ENCODE results near the gene GYG1. TPM values are rescaled to one million over a fixed set of nuclear protein-coding genes. Genes with fewer than 3 reads are reported as not detected.
A peak's percentile ranks its signal among the peaks of the same experiment; 100 is the strongest.

GYG1 gene
- total and polyA plus RNA-seq, 2 experiments from 2014 or later, result 26.2 to 57.2 TPM

DNA sequence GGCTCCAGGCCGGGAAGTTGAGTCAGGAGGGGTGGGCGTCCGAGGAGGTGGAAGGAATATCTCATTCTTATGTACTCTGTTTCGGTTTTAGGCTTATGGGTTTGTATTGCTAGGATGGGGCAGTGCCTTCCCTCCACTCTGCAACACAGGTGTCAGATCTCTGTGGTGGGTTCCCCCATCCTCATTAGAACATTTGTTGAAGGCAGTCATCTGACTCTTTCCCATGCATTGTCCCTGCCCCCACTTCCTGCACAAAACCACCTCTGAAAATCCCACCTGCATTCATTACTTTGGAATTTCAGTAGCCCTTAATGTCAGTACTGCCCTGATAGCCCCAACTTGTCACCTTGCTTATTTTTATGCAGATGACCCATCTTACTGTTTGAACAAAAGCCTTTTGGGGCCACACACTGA is 29.5 kb downstream of the GYG1 start:
- peak; percentile 40 for DNase-seq
- Histone ChIP-seq H3K4me3 (no peak overlapping the region), H3K9me2 (ENCODE audit: insufficient read depth) (no peaks in the 10 kb centered on the region), H3F3A (ENCODE audit: insufficient read depth) (peaks cover 31% of the 10 kb centered on the region), H3K9me3 (ENCODE audit: low read depth) (no peaks in the 10 kb centered on the region), H2AFZ (no peak overlapping the region), H3K4me1 (ENCODE audit: insufficient read depth) (peaks cover 50% of the 10 kb centered on the region), H3K27ac (no peak overlapping the region), H3K79me2 (ENCODE audit: insufficient read depth) (no peaks in the 10 kb centered on the region), H3K27me3 (replicated peaks; ENCODE audit: insufficient read depth) (no peaks in the 10 kb centered on the region), H4K20me1 (ENCODE audit: insufficient read depth) (no peaks in the 10 kb centered on the region), H3K4me2 (ENCODE audit: unreplicated experiment) (peak overlapping the region; percentile 31), H3K36me3 (ENCODE audit: low read depth) (peaks cover 25% of the 10 kb centered on the region; the same call in 1 of the 2 replicates), H3K9ac (no peak overlapping the region)
- TF ChIP-seq EZH2 (IDR thresholded peaks at IDR 0.05; ENCODE audit: insufficient read depth, poor library complexity, severe bottlenecking), result no peak
- TF ChIP-seq EZH2phosphoT487 (IDR thresholded peaks at IDR 0.05; ENCODE audit: insufficient read depth, low read depth), result no peak
- 39 to 48% methylated on average over 4 of the region's 4 CpGs for WGBS, 2 experiments (ENCODE audit: low coverage in 1 of 2, low lambda C conversion rate in 2 of 2, missing lambda C conversion rate in 2 of 2)
- in situ Hi-C loops (cut with MboI), result no loop called here

DNA sequence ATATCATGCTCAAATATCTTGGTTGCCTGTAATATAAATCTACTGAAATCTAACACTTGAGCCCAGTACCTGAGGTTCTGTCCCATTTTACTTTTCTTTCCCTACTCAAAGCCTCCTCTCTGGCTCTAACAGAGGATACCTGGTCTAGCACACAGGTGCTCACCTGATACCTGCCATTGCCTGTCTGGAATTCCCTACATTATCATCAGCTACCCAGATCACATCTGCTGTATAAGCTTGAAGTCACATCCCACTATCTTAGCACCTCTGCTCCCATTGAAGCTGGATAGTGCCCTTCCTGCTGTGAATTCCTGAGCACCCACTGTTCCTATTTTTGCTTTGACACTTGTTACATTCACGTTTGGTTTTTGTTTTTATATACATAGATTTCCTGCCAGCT is 30.5 kb downstream of the GYG1 start:
- peaks cover 23% of the 10 kb centered on the region for H3F3A ChIP-seq (ENCODE audit: insufficient read depth)
- H3K4me3 ChIP-seq, result no peak overlapping the region
- no peak for TF ChIP-seq EZH2 (IDR thresholded peaks at IDR 0.05; ENCODE audit: insufficient read depth, poor library complexity, severe bottlenecking)
- no peak for TF ChIP-seq EZH2phosphoT487 (IDR thresholded peaks at IDR 0.05; ENCODE audit: insufficient read depth, low read depth)
- no peaks in the 10 kb centered on the region for H3K9me2 ChIP-seq (ENCODE audit: insufficient read depth)
- no peak overlapping the region for H3K9ac ChIP-seq
- no peak overlapping the region for H2AFZ ChIP-seq
- H4K20me1 ChIP-seq (ENCODE audit: insufficient read depth), result no peaks in the 10 kb centered on the region
- H3K9me3 ChIP-seq (ENCODE audit: low read depth), result no peaks in the 10 kb centered on the region
- no peaks in the 10 kb centered on the region for H3K79me2 ChIP-seq (ENCODE audit: insufficient read depth)
- in situ Hi-C loops (cut with MboI), result no loop called here
- peaks cover 42% of the 10 kb centered on the region for H3K4me1 ChIP-seq (ENCODE audit: insufficient read depth)
- no peak for DNase-seq
- no peaks in the 10 kb centered on the region for H3K27me3 ChIP-seq (replicated peaks; ENCODE audit: insufficient read depth)
- peaks cover 33% of the 10 kb centered on the region; the same call in 1 of the 2 replicates for H3K36me3 ChIP-seq (ENCODE audit: low read depth)
- 47 to 63% methylated on average over 1 of the region's 1 CpG for WGBS, 2 experiments (ENCODE audit: low coverage in 1 of 2, low lambda C conversion rate in 2 of 2, missing lambda C conversion rate in 2 of 2)
- no peak overlapping the region for H3K27ac ChIP-seq
- no peak overlapping the region for H3K4me2 ChIP-seq (ENCODE audit: unreplicated experiment)

DNA sequence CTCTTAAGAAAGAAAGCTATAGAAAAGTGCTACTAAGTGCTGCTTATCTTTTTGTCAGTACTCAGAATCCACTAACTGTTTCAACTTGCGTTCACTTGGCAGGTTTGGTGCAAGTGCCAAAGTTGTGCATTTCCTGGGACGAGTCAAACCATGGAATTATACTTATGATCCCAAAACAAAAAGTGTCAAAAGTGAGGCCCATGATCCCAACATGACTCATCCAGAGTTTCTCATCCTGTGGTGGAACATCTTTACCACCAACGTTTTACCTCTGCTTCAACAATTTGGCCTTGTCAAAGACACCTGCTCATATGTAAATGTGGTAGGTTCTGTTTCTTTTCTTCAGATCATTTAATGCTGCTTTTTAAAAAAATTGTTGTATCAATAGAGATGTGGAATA is 32.6 kb downstream of the GYG1 start:
- Histone ChIP-seq H3K4me2 (ENCODE audit: unreplicated experiment) (no peak overlapping the region), H3K9ac (no peak overlapping the region), H3K9me2 (ENCODE audit: insufficient read depth) (no peaks in the 10 kb centered on the region), H3K79me2 (ENCODE audit: insufficient read depth) (no peaks in the 10 kb centered on the region), H4K20me1 (ENCODE audit: insufficient read depth) (no peaks in the 10 kb centered on the region), H3K4me3 (no peak overlapping the region), H3K36me3 (ENCODE audit: low read depth) (peaks cover 46% of the 10 kb centered on the region), H2AFZ (no peak overlapping the region), H3K9me3 (ENCODE audit: low read depth) (no peaks in the 10 kb centered on the region), H3K27me3 (replicated peaks; ENCODE audit: insufficient read depth) (no peaks in the 10 kb centered on the region), H3K4me1 (ENCODE audit: insufficient read depth) (peaks cover 23% of the 10 kb centered on the region), H3F3A (ENCODE audit: insufficient read depth) (peaks cover 9% of the 10 kb centered on the region), H3K27ac (no peak overlapping the region)
- WGBS, 2 experiments (ENCODE audit: low coverage in 1 of 2, low lambda C conversion rate in 2 of 2, missing lambda C conversion rate in 2 of 2), result 50 to 52% methylated on average over 3 of the region's 3 CpGs
- no peak for DNase-seq
- TF ChIP-seq EZH2 (IDR thresholded peaks at IDR 0.05; ENCODE audit: insufficient read depth, poor library complexity, severe bottlenecking) (no peak), EZH2phosphoT487 (IDR thresholded peaks at IDR 0.05; ENCODE audit: insufficient read depth, low read depth) (no peak)
- in situ Hi-C loops (cut with MboI), result no loop called here

DNA sequence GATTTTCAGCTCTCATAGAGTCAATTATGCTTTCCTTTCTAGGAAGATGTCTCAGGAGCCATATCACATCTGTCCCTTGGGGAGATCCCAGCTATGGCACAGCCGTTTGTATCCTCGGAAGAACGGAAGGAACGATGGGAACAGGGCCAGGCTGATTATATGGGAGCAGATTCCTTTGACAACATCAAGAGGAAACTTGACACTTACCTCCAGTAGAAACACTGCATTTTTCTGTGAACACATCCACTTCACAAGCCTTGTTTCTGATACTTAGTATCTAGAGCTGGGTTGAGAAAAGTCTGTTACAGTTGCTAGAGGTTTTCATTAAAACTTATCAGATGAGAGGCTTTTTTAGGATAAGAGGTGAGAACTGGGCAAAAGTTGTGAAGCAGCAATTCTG is 35.4 kb downstream of the GYG1 start:
- no peak overlapping the region for H3K4me3 ChIP-seq
- DNase-seq, result no peak
- no peaks in the 10 kb centered on the region for H3F3A ChIP-seq (ENCODE audit: insufficient read depth)
- H2AFZ ChIP-seq, result no peak overlapping the region
- in situ Hi-C loops (cut with MboI), result no loop called here
- TF ChIP-seq EZH2 (IDR thresholded peaks at IDR 0.05; ENCODE audit: insufficient read depth, poor library complexity, severe bottlenecking), result no peak
- no peak for TF ChIP-seq EZH2phosphoT487 (IDR thresholded peaks at IDR 0.05; ENCODE audit: insufficient read depth, low read depth)
- H3K27ac ChIP-seq, result no peak overlapping the region
- H3K79me2 ChIP-seq (ENCODE audit: insufficient read depth), result no peaks in the 10 kb centered on the region
- 0 out of 2 replicates have a peak, but pooled peaks cover 3% of the 10 kb centered on the region for H3K4me1 ChIP-seq (ENCODE audit: insufficient read depth)
- no peak overlapping the region for H3K4me2 ChIP-seq (ENCODE audit: unreplicated experiment)
- 65 to 78% methylated on average over 4 of the region's 4 CpGs for WGBS, 2 experiments (ENCODE audit: low coverage in 1 of 2, low lambda C conversion rate in 2 of 2, missing lambda C conversion rate in 2 of 2)
- H3K27me3 ChIP-seq (replicated peaks; ENCODE audit: insufficient read depth), result no peaks in the 10 kb centered on the region
- H3K9ac ChIP-seq, result no peak overlapping the region
- H3K9me2 ChIP-seq (ENCODE audit: insufficient read depth), result no peaks in the 10 kb centered on the region
- H3K9me3 ChIP-seq (ENCODE audit: low read depth), result no peaks in the 10 kb centered on the region
- peaks cover 60% of the 10 kb centered on the region for H3K36me3 ChIP-seq (ENCODE audit: low read depth)
- no peaks in the 10 kb centered on the region for H4K20me1 ChIP-seq (ENCODE audit: insufficient read depth)

DNA sequence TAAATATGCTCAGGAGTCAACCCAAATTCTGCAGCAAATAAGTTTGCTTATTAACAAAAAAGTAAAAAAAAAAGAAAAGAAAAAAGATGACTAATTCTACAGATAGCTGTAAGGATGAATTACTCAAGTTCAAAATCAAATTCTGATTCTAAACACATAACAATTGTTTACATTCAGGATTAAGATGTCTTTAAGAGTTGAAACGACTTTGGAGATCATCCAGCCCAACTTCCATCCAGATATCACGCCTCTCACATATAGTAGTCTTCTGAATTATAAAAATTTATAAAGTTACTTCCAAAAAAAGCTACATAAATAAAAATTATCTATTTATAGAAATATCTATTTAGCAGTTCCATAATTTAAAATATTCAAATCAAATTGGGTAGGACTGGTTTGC is 39.8 kb downstream of the GYG1 start:
- no peak for DNase-seq
- Histone ChIP-seq H3K27me3 (replicated peaks; ENCODE audit: insufficient read depth) (no peaks in the 10 kb centered on the region), H3K4me2 (ENCODE audit: unreplicated experiment) (no peak overlapping the region), H3K4me1 (ENCODE audit: insufficient read depth) (no peaks in the 10 kb centered on the region), H3K9me2 (ENCODE audit: insufficient read depth) (no peaks in the 10 kb centered on the region), H3K4me3 (no peak overlapping the region), H3K9ac (no peak overlapping the region), H3K27ac (no peak overlapping the region), H2AFZ (no peak overlapping the region), H3K79me2 (ENCODE audit: insufficient read depth) (no peaks in the 10 kb centered on the region), H3K9me3 (ENCODE audit: low read depth) (no peaks in the 10 kb centered on the region), H3K36me3 (ENCODE audit: low read depth) (peaks cover 60% of the 10 kb centered on the region), H4K20me1 (ENCODE audit: insufficient read depth) (no peaks in the 10 kb centered on the region), H3F3A (ENCODE audit: insufficient read depth) (no peaks in the 10 kb centered on the region)
- no peak for TF ChIP-seq EZH2phosphoT487 (IDR thresholded peaks at IDR 0.05; ENCODE audit: insufficient read depth, low read depth)
- TF ChIP-seq EZH2 (IDR thresholded peaks at IDR 0.05; ENCODE audit: insufficient read depth, poor library complexity, severe bottlenecking), result no peak
- WGBS, 2 experiments (ENCODE audit: low coverage in 1 of 2, low lambda C conversion rate in 2 of 2, missing lambda C conversion rate in 2 of 2), result 94 to 95% methylated on average over 2 of the region's 2 CpGs
- in situ Hi-C loops (cut with MboI), result no loop called here

All from GM23248 (cell line).